Muscle of leg (tissue), 11 donors: ENCODE measurements around the gene S100A7A. TPM values are rescaled to one million over a fixed set of nuclear protein-coding genes. Genes with fewer than 3 reads are reported as not detected.
"Not testable (repeated sequence)": the region's sequence is repeated elsewhere in the genome, so short reads cannot be mapped to it uniquely, and the experiment has no call there.

Source experiments
- DNase-seq: peaks from one replicate; pipeline ENCODE4 v3.0.0; 2013
- H3K27ac ChIP-seq: one replicate; pipeline ENCODE4 v1.5.1; 2013; ENCODE audit warnings: mild to moderate bottlenecking, low read length, control low read depth
- H3K27me3 ChIP-seq: one replicate; pipeline ENCODE4 v1.6.1; 2013; ENCODE audit warnings: low read length; ENCODE audit not compliant: control insufficient read depth, insufficient read depth
- H3K36me3 ChIP-seq: one replicate; pipeline ENCODE4 v1.6.1; 2013; ENCODE audit warnings: low read length; ENCODE audit not compliant: control insufficient read depth, insufficient read depth
- H3K4me1 ChIP-seq: one replicate; pipeline ENCODE4 v1.6.1; 2013; ENCODE audit warnings: low read length; ENCODE audit not compliant: control insufficient read depth, insufficient read depth
- H3K4me3 ChIP-seq: one replicate; pipeline ENCODE4 v1.5.1; 2013; ENCODE audit warnings: low read length, control low read depth
- H3K9me3 ChIP-seq: replicated peaks from 2 replicates; pipeline ENCODE4 v1.6.1; 2013; ENCODE audit warnings: low read depth, low read length; ENCODE audit not compliant: control insufficient read depth
- WGBS: methylation state at CpG from one replicate; pipeline ENCODE4 v1.1.5; 2013; ENCODE audit warnings: missing lambda C conversion rate; ENCODE audit not compliant: insufficient coverage; 5-methylcytosine and 5-hydroxymethylcytosine counted together
- polyA plus RNA-seq, 8 donors: library from polyadenylated mRNA; unstranded; fragments of 120-200 nt; gene quantifications; one replicate each; pipeline versions ENCODE4 v1.2.1 to v1.2.3, GENCODE V29; 2013; ENCODE audit warnings: inconsistent platforms in 1 of 8, low replicate concordance in 1 of 8; ENCODE audit not compliant: insufficient read length in 8 of 8, insufficient read depth in 1 of 8
- total RNA-seq: library from RNA; stranded (reverse); fragments of 120-200 nt; gene quantifications from one replicate; pipeline ENCODE4 v1.2.4, GENCODE V29; 2013

The S100A7A gene
- total and polyA plus RNA-seq, 9 donors = not detected

DNA sequence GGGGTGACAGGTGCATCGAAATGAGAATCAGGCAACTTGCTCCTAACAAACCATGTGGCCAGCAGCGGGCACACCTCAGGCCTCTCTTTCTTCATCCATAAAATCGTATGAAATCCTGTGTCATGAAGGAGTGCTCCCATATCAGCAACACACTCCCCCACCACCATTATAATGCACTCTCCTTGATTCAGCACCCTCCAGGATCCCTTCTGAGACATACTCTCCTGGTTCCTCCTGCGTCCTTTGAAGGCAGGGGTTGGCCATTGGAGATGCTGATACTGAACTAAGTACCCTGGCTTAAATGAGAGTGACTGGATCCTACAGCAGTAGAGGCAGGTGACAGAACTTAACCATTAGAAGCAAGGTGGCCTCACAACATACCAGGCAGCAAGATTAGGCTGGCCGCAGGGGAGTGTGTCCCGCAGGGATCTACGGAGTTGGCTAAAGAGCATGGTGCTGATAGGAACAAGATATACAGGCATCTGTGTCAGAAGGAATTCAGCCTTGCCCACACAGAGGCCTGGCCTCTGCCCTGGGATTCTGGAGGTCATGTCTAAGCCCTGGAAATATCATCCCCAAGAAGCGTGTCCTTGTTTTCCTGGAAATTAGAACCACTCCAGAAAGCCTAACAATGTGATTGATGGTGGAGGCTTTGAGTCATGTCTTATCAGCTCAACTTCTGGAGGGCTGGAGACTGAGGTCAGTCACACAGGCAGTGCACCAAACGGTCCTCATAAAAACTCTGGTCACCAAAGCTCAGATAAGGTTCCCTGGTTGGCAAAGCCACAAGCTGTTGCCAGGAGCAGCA is 16.8 kb downstream of the S100A7A start:
- Histone ChIP-seq H3K9me3 (no peaks in the 10 kb centered on the region), H3K27me3 (peaks cover 2% of the 10 kb centered on the region), H3K4me1 (no peaks in the 10 kb centered on the region), H3K36me3 (no peaks in the 10 kb centered on the region), H3K4me3 (no peak overlapping the region), H3K27ac (no peak overlapping the region)
- DNase-seq = no peak
- WGBS = 64% methylated on average over 5 of the region's 9 CpGs

DNA sequence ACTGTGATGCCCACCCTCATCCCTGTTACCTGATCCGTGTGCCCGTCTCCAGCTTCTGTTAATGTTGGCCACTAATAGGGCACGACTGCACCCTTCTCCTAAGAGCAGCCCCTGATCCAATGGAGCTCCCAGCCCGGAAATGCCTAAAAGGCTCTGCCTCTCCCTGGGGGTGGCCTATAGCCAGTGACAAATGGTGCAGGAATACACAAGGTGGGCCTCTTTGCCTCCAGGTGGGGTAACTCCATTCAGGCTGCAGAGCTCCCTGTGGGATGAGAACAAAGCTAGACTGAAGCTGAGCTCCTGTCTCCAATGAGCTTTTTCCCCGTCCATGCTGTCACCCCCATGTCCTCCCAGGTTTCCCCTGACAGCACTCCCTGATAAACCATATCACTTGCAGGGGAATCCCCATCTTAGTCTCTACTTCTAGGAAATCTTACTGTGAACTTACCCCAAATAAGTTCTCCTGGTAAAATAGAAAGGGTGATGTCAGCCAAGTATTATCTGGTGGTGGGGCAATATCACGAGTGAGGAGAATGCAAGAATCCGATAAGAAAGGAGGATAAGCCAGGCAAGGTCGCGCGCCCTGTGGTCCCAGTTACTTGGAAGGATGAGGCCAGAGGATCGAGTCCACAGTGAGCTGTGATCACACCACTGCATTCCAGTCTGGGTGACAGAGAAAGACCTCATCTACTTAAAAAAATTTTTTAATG is 18.6 kb downstream of the S100A7A start:
- no peaks in the 10 kb centered on the region for H3K36me3 ChIP-seq
- no peaks in the 10 kb centered on the region for H3K4me1 ChIP-seq
- 74% methylated on average over 8 of the region's 11 CpGs for WGBS
- peaks cover 2% of the 10 kb centered on the region for H3K27me3 ChIP-seq
- no peaks in the 10 kb centered on the region for H3K9me3 ChIP-seq
- no peak for DNase-seq
- no peak overlapping the region for H3K4me3 ChIP-seq
- H3K27ac ChIP-seq = no peak overlapping the region

DNA sequence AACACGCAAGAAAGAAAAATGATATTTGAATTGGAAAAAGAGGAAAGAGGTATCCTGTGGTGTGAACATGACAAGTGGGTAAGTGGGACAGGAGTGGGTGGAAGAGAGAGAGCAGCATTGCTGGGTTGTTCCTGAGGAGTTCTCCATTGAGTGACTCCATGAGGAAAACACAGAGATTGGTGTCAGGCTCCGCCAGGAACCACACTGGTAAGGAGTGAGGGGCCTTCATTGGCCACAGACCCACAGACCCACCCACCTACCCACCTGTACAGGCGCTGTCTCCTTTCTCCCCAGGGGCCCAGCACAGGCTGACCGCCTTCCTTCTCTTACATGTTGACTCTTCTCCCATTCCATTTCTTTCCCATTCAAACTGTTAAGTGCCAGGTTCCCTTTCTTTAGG is 20.9 kb downstream of the S100A7A start:
- H3K27ac ChIP-seq = no peak overlapping the region
- peaks cover 2% of the 10 kb centered on the region for H3K27me3 ChIP-seq
- no peak overlapping the region for H3K4me3 ChIP-seq
- no peak for DNase-seq
- no peaks in the 10 kb centered on the region for H3K4me1 ChIP-seq
- WGBS = 40% methylated on average over 1 of the region's 4 CpGs
- H3K36me3 ChIP-seq = no peaks in the 10 kb centered on the region
- H3K9me3 ChIP-seq = no peaks in the 10 kb centered on the region

DNA sequence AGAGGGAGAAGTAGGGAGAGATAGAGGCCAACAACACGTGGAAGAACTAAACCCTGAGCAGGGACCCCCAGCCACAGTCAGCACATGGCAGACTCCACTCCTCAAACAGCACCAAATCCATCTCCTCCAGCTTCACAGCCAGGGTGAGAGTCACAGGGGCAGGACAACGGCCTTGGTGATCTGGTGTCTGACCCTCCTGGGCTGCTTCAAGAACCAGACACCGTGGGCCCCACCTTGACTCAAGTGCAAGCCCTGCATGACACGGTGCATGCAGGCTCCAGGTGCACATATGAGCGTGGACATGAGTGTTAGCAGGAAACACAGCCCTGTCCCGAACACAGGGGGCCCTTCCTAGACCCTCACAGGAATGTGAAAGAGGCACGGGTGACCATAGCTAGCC is 22.3 kb downstream of the S100A7A start:
- Histone ChIP-seq H3K4me3 (no peak overlapping the region), H3K27ac (no peak overlapping the region), H3K9me3 (peaks cover 2% of the 10 kb centered on the region), H3K36me3 (no peaks in the 10 kb centered on the region), H3K4me1 (no peaks in the 10 kb centered on the region), H3K27me3 (peaks cover 2% of the 10 kb centered on the region)
- 80% methylated on average over 5 of the region's 7 CpGs for WGBS
- DNase-seq = no peak

DNA sequence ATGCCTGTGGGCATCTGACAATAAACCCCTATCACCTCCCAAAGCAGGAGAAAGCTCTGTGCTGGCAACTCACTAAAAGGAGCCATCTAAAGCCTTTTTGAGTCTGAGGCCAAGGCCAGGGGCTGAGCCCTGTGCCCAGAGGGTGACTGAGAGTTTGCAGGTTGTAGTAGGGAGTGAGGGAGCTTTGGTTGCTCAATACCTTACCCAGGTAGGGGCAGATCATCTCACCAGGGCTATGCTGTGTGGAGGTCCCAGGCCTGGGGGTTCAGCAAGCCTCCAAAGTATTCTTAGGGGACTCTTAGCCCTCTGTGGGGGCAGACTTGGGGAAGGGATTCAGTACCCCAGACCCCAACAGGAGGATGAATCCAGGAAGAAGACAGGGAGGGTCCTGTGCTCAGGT is 23.0 kb downstream of the S100A7A start:
- no peak for DNase-seq
- no peaks in the 10 kb centered on the region for H3K4me1 ChIP-seq

DNA sequence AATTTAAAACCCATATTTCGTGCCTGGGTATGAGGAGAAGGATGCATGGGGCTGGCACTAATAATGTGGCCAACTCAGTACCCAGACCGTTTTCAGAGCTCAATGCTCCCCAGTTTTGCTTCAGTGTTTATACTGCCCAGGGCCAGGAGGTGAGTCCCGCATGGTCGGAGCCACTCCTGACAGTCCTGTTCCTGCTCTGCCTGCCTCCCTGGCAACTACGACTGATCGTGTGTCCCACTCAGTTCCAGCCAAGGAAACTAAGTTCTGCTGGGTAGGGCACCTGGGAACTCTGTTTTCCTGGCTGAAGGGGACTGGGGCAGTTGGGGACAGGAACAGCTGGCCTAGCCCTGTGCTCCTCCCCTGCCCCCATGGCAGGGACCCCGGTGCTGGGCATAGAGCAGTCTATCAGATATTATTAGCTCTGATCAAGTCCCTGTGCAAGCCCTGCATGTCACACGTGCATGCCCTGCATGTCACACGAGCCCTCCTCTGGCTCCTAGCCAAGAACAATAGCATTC is 25.0 kb downstream of the S100A7A start:
- Histone ChIP-seq H3K4me3 (no peak overlapping the region), H3K27ac (no peak overlapping the region), H3K27me3 (no peaks in the 10 kb centered on the region), H3K9me3 (peaks cover 2% of the 10 kb centered on the region), H3K36me3 (no peaks in the 10 kb centered on the region), H3K4me1 (no peaks in the 10 kb centered on the region)
- DNase-seq = peak; percentile 12
- 62% methylated on average over 8 of the region's 9 CpGs for WGBS

More for the DNA sequence above, 23.0 kb downstream of the S100A7A start:
- Histone ChIP-seq H3K36me3 (no peaks in the 10 kb centered on the region), H3K27me3 (peaks cover 2% of the 10 kb centered on the region), H3K27ac (no peak overlapping the region), H3K4me3 (no peak overlapping the region), H3K9me3 (peaks cover 2% of the 10 kb centered on the region)

DNA sequence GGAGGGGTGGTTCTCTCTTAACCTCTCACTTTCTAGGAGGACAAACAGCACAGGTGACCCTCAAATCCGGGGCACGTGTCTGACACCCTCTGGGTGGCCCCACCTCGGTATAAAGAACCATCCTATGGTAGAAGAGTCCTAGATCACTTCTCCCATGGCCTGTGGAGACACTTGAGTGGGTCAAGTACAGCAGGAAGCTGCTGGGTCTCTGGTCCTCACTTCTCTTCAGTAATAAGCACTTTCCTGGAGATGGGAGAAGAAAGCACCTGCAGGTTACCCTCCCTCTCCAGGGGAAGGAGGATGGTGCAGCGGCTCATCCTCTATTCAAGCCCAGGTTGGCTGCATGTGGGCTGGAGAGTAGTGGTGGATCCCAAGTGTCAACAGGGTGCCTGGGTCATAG is 27.2 kb downstream of the S100A7A start:
- 60% methylated on average over 1 of the region's 4 CpGs for WGBS
- H3K27ac ChIP-seq = no peak overlapping the region
- no peaks in the 10 kb centered on the region for H3K4me1 ChIP-seq
- H3K27me3 ChIP-seq = no peaks in the 10 kb centered on the region
- peaks cover 2% of the 10 kb centered on the region for H3K9me3 ChIP-seq
- no peak for DNase-seq
- no peak overlapping the region for H3K4me3 ChIP-seq
- H3K36me3 ChIP-seq = no peaks in the 10 kb centered on the region

DNA sequence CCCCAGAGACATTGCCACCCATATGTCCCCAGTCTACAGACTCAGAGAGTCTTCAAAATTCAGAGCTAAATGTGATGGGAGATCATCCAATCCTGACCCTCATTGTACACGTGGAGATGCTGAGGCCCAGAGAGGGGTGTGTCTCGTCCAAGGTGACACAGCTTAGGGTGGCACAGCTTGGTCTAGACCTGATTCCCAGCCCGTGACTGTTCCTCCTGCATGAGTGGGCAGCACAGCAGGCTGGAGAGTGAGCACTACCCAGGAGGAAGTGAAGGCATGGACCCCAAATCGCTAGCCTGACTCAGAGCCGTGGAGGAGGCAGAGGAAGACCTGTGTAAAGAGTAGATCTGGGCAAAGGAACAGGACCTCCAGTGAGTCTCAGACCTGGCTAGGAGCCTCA is 27.8 kb downstream of the S100A7A start:
- no peak overlapping the region for H3K4me3 ChIP-seq
- DNase-seq = no peak
- peaks cover 2% of the 10 kb centered on the region for H3K9me3 ChIP-seq
- no peaks in the 10 kb centered on the region for H3K27me3 ChIP-seq
- H3K27ac ChIP-seq = no peak overlapping the region
- H3K36me3 ChIP-seq = no peaks in the 10 kb centered on the region
- WGBS = 73% methylated on average over 5 of the region's 5 CpGs
- no peaks in the 10 kb centered on the region for H3K4me1 ChIP-seq

DNA sequence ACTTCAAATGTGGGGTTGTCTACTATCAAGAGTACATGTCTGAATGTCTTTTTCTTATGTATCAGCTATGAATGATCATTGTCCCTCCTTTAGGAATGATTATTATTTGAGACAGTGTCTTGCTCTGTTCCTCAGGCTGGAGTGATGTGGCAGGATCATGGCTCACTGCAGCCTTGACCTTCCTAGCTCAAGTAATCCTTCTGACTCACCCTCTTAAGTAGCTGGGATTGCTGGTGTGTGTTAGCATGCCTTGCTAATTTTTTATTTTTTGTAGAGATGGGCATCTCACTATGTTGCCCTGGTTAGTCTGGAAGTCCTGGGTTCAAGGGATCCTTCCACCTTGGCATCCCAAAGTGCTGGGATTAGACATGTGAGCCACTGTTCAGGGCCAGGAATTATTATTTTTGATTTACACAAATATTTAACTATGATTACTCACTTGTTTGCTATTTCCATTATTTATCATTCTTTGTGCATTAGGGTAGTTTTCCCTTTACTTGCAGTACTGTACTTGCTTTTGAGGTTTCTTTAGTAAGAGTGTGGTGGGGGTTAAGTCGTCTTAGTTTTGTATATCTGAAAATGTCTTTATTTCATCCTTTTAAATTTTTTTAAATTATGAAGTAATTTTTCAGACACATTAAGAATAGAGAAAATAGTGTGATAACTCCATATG is 31.3 kb downstream of the S100A7A start:
- H3K27me3 ChIP-seq = no peaks in the 10 kb centered on the region
- H3K4me3 ChIP-seq = no peak overlapping the region
- no CpG with 5 or more reads among the region's 1 CpG for WGBS
- H3K36me3 ChIP-seq = no peaks in the 10 kb centered on the region
- no peaks in the 10 kb centered on the region for H3K4me1 ChIP-seq
- no peak overlapping the region for H3K27ac ChIP-seq
- peaks cover 2% of the 10 kb centered on the region for H3K9me3 ChIP-seq
- DNase-seq = no peak

DNA sequence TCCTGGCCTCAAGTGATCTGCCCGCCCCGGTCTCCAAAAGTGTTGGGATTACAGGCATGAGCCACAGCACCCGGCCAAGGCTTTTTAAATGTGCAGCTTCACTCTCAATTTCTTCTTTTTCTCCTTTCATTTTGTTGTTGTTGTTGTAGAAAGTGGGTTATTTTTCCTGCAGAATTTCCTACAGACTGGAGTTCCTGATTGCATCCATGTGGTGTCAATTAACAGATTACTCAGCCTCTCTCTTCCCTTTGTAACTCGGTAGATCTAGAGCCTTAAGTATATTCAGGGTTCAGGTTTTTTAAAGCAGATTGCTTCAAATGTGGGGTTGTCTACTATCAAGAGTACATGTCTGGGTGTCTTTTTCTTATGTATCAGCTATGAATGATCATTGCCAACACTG is 32.5 kb downstream of the S100A7A start:
- not testable (repeated sequence) for H3K36me3 ChIP-seq, H3K4me3 ChIP-seq, H3K4me1 ChIP-seq, H3K27ac ChIP-seq, DNase-seq, H3K27me3 ChIP-seq, H3K9me3 ChIP-seq
- 100% methylated on average over 2 of the region's 4 CpGs for WGBS
